ENCODE results near the gene TARBP1. TPM values are rescaled to one million over a fixed set of nuclear protein-coding genes. Genes with fewer than 3 reads are reported as not detected.

The TARBP1 gene
- total RNA-seq, 4 donors from 2014 or later, result 27.1 to 58.1 (median 31.3) TPM

GRCh38 chr1:234369033-234369430 is 109.9 kb downstream of the TARBP1 start:
- Histone ChIP-seq H3K4me1 (peaks cover under 1 to 2% of the 10 kb centered on the region in 2 donors), H3K9me3 (no peaks in the 10 kb centered on the region), H3K4me3 (replicated peaks in 1 of 3) (no peak overlapping the region), H3K27ac (no peak overlapping the region), H3K27me3 (no peaks in the 10 kb centered on the region), H3K36me3 (no peaks in the 10 kb centered on the region)
- no peak for DNase-seq
- intact Hi-C loops (cut with DNase I), result no loop called here
- TF ChIP-seq CTCF (IDR thresholded peaks at IDR 0.05) (no peak), POLR2A (IDR thresholded peaks at IDR 0.05) (no peak)
- whole genome bisulfite sequencing, 2 donors, result 87 to 89% methylated on average over 3 of the region's 3 CpGs

- Histone ChIP-seq H3K27ac (no peak overlapping the region), H3K4me3 (replicated peaks in 1 of 3) (no peak overlapping the region), H3K4me1 (no peaks in the 10 kb centered on the region), H3K9me3 (no peaks in the 10 kb centered on the region), H3K27me3 (no peaks in the 10 kb centered on the region), H3K36me3 (no peaks in the 10 kb centered on the region)
- 75 to 78% methylated on average over 12 of the region's 12 CpGs for WGBS, 2 donors
- no peak for DNase-seq
- TF ChIP-seq CTCF (IDR thresholded peaks at IDR 0.05), result no peak
- TF ChIP-seq POLR2A (IDR thresholded peaks at IDR 0.05), result no peak
- intact Hi-C loops (cut with DNase I), result no loop called here
These were observed 110.5 kb downstream of the TARBP1 start for GRCh38 chr1:234368320-234369032.

GRCh38 chr1:234362558-234362957 is 116.4 kb downstream of the TARBP1 start:
- Histone ChIP-seq H3K27me3 (no peaks in the 10 kb centered on the region), H3K4me3 (replicated peaks in 1 of 3) (no peak overlapping the region), H3K4me1 (no peaks in the 10 kb centered on the region), H3K36me3 (no peaks in the 10 kb centered on the region), H3K27ac (no peak overlapping the region), H3K9me3 (no peaks in the 10 kb centered on the region)
- no peak for DNase-seq
- intact Hi-C loops (cut with DNase I), result no loop called here
- TF ChIP-seq CTCF (IDR thresholded peaks at IDR 0.05), result no peak
- TF ChIP-seq POLR2A (IDR thresholded peaks at IDR 0.05), result no peak
- 61 to 91% methylated on average over 2 of the region's 2 CpGs for WGBS, 2 donors

GRCh38 chr1:234361102-234361603 is 117.8 kb downstream of the TARBP1 start:
- TF ChIP-seq CTCF (IDR thresholded peaks at IDR 0.05) (no peak), POLR2A (IDR thresholded peaks at IDR 0.05) (no peak)
- Histone ChIP-seq H3K36me3 (no peaks in the 10 kb centered on the region), H3K9me3 (no peaks in the 10 kb centered on the region), H3K4me1 (no peaks in the 10 kb centered on the region), H3K27ac (no peak overlapping the region), H3K27me3 (no peaks in the 10 kb centered on the region), H3K4me3 (replicated peaks in 1 of 3) (no peak overlapping the region)
- WGBS, 2 donors, result 84 to 86% methylated on average over 3 of the region's 3 CpGs
- intact Hi-C loops (cut with DNase I), result no loop called here
- no peak for DNase-seq

GRCh38 chr1:234357831-234358230 is 121.1 kb downstream of the TARBP1 start:
- intact Hi-C loops (cut with DNase I), result no loop called here
- TF ChIP-seq CTCF (IDR thresholded peaks at IDR 0.05) (no peak), POLR2A (IDR thresholded peaks at IDR 0.05) (no peak)
- no peak overlapping the region for H3K27ac ChIP-seq

More at GRCh38 chr1:234357831-234358230, 121.1 kb downstream of the TARBP1 start:
- H3K9me3 ChIP-seq, result no peaks in the 10 kb centered on the region
- H3K4me1 ChIP-seq, result no peaks in the 10 kb centered on the region
- H3K27me3 ChIP-seq, result no peaks in the 10 kb centered on the region
- no peak overlapping the region for H3K4me3 ChIP-seq (replicated peaks in 1 of 3)
- no peaks in the 10 kb centered on the region for H3K36me3 ChIP-seq
- DNase-seq, result no peak

Measured in thyroid gland (tissue), 4 donors.